ENCODE results near the gene PHLDA3. TPM values are rescaled to one million over a fixed set of nuclear protein-coding genes. Genes with fewer than 3 reads are reported as not detected.

PHLDA3 gene
- total RNA-seq, 4 donors from 2014 or later, result 69.2 to 153 (median 84.7) TPM

DNA sequence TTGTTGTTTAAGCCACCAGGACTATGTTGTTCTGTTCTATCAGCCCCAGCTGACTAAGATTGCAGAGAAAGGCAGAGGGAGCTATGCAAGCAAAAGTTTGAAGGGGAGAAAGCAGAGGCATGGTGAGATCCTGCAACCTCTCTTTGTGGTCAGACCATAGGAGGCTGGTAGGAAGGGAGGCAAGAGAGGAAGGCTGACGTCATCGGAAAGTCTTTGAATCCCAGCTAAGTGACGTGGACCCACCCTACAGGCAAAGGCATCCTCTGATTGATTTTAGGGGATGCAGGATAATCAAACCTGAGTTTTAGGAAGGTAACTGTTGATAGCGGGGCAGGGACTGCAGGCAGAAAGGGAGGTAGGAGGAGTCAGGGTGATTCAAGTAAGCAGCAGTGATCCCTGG is 24.2 kb downstream of the PHLDA3 start:
- no peak overlapping the region for H3K27ac ChIP-seq
- no peaks in the 10 kb centered on the region for H3K9me3 ChIP-seq
- no peak overlapping the region for H3K4me3 ChIP-seq
- no peaks in the 10 kb centered on the region for H3K36me3 ChIP-seq
- peaks cover 0 to 24% (median 6%) of the 10 kb centered on the region in 3 donors for H3K4me1 ChIP-seq
- no peaks in the 10 kb centered on the region for H3K27me3 ChIP-seq
- ATAC-seq, result no peak
- no peak for TF ChIP-seq POLR2AphosphoS5 (IDR thresholded peaks at IDR 0.05)
- TF ChIP-seq, protein P1, sequence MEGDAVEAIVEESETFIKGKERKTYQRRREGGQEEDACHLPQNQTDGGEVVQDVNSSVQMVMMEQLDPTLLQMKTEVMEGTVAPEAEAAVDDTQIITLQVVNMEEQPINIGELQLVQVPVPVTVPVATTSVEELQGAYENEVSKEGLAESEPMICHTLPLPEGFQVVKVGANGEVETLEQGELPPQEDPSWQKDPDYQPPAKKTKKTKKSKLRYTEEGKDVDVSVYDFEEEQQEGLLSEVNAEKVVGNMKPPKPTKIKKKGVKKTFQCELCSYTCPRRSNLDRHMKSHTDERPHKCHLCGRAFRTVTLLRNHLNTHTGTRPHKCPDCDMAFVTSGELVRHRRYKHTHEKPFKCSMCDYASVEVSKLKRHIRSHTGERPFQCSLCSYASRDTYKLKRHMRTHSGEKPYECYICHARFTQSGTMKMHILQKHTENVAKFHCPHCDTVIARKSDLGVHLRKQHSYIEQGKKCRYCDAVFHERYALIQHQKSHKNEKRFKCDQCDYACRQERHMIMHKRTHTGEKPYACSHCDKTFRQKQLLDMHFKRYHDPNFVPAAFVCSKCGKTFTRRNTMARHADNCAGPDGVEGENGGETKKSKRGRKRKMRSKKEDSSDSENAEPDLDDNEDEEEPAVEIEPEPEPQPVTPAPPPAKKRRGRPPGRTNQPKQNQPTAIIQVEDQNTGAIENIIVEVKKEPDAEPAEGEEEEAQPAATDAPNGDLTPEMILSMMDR (IDR thresholded peaks at IDR 0.05), result no peak
- no peak for TF ChIP-seq EP300 (IDR thresholded peaks at IDR 0.05)
- no peak for TF ChIP-seq POLR2A (IDR thresholded peaks at IDR 0.05)
- WGBS, 2 donors (ENCODE audit: low coverage in 1 of 2), result 70 to 75% methylated on average over 2 to 4 of the region's 4 CpGs

DNA sequence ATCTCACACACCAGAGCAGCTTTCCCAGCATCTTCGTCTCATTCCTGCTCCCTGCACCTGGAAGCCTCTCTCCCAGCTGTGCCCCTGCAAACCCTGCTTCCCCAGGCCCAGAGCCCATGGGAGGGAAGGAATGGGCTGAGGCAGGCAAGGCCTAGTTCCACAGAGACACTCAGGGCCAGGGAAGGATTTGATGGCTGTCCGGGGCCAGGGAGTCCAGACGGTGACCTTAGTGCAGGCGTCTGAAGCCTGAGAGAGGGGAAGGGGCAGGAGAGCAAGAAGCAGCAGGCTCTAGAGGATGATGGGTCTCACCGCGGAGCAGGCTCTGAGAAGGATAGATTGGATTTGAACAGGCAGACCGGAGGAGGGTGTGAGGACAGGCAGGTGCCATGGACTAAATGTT is 25.2 kb downstream of the PHLDA3 start:
- Histone ChIP-seq H3K9me3 (no peaks in the 10 kb centered on the region), H3K4me3 (no peak overlapping the region), H3K27me3 (no peaks in the 10 kb centered on the region), H3K36me3 (no peaks in the 10 kb centered on the region), H3K27ac (no peak overlapping the region), H3K4me1 (peaks cover 0 to 13% (median 6%) of the 10 kb centered on the region in 3 donors)
- no peak for ATAC-seq
- 80 to 100% methylated on average over 2 to 4 of the region's 7 CpGs for WGBS, 2 donors (ENCODE audit: low coverage in 1 of 2)
- TF ChIP-seq POLR2A (IDR thresholded peaks at IDR 0.05), result no peak
- TF ChIP-seq EP300 (IDR thresholded peaks at IDR 0.05), result no peak
- no peak for TF ChIP-seq POLR2AphosphoS5 (IDR thresholded peaks at IDR 0.05)

DNA sequence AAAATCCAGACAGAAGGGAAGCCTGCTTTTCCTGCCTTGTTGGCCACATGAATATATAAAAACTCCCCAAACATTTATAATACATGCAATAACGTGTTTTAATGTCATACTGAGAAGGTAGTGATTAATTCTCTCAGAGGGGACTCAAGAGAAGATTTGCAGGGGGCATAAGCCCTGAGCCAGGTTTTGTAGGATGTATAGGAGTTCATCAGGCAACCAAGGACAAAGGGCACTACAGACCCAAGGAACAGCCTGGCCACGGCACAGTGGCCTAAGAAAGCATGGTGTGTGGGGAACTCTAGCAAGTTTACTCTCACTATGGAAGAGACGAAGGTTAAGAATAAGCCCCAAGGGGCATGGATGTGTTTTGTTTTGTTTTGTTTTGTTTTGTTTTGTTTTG is 32.0 kb downstream of the PHLDA3 start:
- TF ChIP-seq POLR2AphosphoS5 (IDR thresholded peaks at IDR 0.05), result no peak
- no peak for TF ChIP-seq EP300 (IDR thresholded peaks at IDR 0.05)
- TF ChIP-seq, protein P1 (IDR thresholded peaks at IDR 0.05), result no peak
- TF ChIP-seq POLR2A (IDR thresholded peaks at IDR 0.05), result no peak
- WGBS, 2 donors (ENCODE audit: low coverage in 1 of 2), result 76 to 82% methylated on average over 2 to 3 of the region's 3 CpGs
- no peak for ATAC-seq
- Histone ChIP-seq H3K9me3 (no peaks in the 10 kb centered on the region), H3K4me3 (no peak overlapping the region), H3K36me3 (no peaks in the 10 kb centered on the region), H3K4me1 (peaks cover 0 to 12% (median 0%) of the 10 kb centered on the region in 3 donors), H3K27ac (no peak overlapping the region), H3K27me3 (no peaks in the 10 kb centered on the region)

DNA sequence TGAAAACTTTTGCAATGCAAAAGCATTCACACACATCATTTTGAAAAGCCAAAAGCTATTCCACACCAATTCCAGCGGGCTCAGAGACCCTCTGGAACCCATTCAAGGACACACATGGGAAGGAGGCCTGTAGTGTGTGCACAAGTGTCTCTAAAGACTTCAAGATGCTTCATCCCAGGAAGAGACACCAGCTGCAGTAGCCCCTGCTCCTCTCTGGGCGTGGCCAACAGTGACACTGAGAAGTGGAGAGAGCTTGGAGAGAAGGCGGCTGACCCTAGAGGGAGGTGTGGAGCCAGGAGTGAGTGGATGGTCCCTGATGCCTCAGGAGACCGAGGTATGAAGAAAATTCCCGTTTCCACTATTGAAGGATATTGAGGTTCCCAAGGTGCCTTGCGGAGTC is 32.6 kb downstream of the PHLDA3 start:
- no peak for ATAC-seq
- Histone ChIP-seq H3K9me3 (no peaks in the 10 kb centered on the region), H3K27ac (no peak overlapping the region), H3K4me1 (peaks cover 0 to 12% (median 0%) of the 10 kb centered on the region in 3 donors), H3K36me3 (no peaks in the 10 kb centered on the region), H3K4me3 (no peak overlapping the region), H3K27me3 (peaks cover 3% of the 10 kb centered on the region)
- no peak for TF ChIP-seq EP300 (IDR thresholded peaks at IDR 0.05)
- TF ChIP-seq POLR2AphosphoS5 (IDR thresholded peaks at IDR 0.05), result no peak
- TF ChIP-seq POLR2A (IDR thresholded peaks at IDR 0.05), result no peak
- TF ChIP-seq, protein P1 (IDR thresholded peaks at IDR 0.05), result no peak
- 41 to 55% methylated on average over 2 to 3 of the region's 6 CpGs for WGBS, 2 donors (ENCODE audit: low coverage in 1 of 2)

DNA sequence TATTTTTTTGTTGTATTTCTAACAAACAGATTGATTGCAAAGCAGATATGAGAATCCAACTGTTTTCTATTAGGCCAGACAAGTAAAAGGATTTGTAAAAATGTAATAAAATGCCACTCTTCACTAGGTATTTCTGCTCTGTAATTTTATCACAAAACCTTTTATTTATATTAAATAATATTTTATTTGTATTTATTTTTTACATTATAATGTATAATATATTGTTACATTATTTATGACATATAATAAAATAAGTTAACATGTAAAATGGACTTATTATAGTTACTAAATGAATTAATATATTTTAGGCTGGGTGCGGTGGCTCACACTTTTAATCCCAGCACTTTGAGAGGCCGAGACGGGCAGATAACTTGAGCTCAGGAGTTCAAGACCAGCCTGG is 34.7 kb downstream of the PHLDA3 start:
- H3K27me3 ChIP-seq, result peaks cover 20% of the 10 kb centered on the region
- TF ChIP-seq POLR2A (IDR thresholded peaks at IDR 0.05), result no peak
- TF ChIP-seq POLR2AphosphoS5 (IDR thresholded peaks at IDR 0.05), result no peak
- H3K36me3 ChIP-seq, result no peaks in the 10 kb centered on the region
- 74 to 93% methylated on average over 3 of the region's 3 CpGs for WGBS, 2 donors (ENCODE audit: low coverage in 1 of 2)
- H3K4me3 ChIP-seq, result no peak overlapping the region
- H3K4me1 ChIP-seq, result peaks cover 0 to 12% (median 0%) of the 10 kb centered on the region in 3 donors
- H3K27ac ChIP-seq, result no peak overlapping the region
- no peaks in the 10 kb centered on the region for H3K9me3 ChIP-seq
- no peak for ATAC-seq

DNA sequence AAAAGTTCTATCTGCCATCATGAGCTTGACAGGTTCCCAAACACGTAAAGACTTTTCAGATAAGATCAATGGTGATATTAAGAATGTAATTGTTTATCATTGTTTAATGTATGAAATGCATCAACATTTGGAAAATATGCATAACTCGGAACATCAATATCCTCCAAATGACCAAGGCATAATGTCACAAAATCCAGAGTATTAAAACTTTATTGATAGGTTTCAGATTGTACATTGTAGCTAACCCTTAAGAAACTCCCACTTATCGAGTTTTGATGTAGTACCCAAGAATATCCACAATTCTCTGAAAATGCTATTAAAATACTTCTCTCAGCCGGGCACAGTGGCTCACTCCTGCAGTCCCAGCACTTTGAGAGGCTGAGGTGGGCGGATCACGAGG is 35.4 kb downstream of the PHLDA3 start:
- Histone ChIP-seq H3K27me3 (peaks cover 26% of the 10 kb centered on the region), H3K4me3 (no peak overlapping the region), H3K4me1 (peaks cover 0 to 12% (median 0%) of the 10 kb centered on the region in 3 donors), H3K9me3 (no peaks in the 10 kb centered on the region), H3K36me3 (no peaks in the 10 kb centered on the region), H3K27ac (no peak overlapping the region)
- TF ChIP-seq POLR2A (IDR thresholded peaks at IDR 0.05) (no peak), POLR2AphosphoS5 (IDR thresholded peaks at IDR 0.05) (no peak), EP300 (IDR thresholded peaks at IDR 0.05) (no peak)
- TF ChIP-seq, protein P1 (IDR thresholded peaks at IDR 0.05), result no peak
- 83 to 90% methylated on average over 6 of the region's 6 CpGs for WGBS, 2 donors (ENCODE audit: low coverage in 1 of 2)
- no peak for ATAC-seq

Measured in gastroesophageal sphincter (tissue), 4 donors.